RWPE1 (cell line): ENCODE results near the gene FES.
A peak's percentile ranks its signal among the peaks of the same experiment; 100 is the strongest.

Source experiments
- CTCF ChIA-PET: fragments of 350-600 bp; sonication (Branson Sonifier 250); formaldehyde crosslinking; extraction: SDS; loops from one replicate; lab custom pipeline; 2021; lab: Yijun Ruan, JAX
- POLR2A ChIA-PET: fragments of 400-600 bp; formaldehyde crosslinking; extraction: SDS; loops from one replicate; lab custom pipeline; 2020; ENCODE audit warnings: antibody characterized with exemption; ENCODE audit not compliant: low non-redundant PET; lab: Yijun Ruan, JAX
- DNase-seq: peaks from one replicate; pipeline ENCODE4 v3.0.0; 2012; ENCODE audit warnings: low spot score
- H3K27ac ChIP-seq: fragments of 450-650 bp; 2 replicates; pipeline ENCODE4 v1.5.1; 2017
- TF ChIP-seq, protein P1 (sequence below): fragments of 450-650 bp; conservative IDR thresholded peaks from 2 replicates; pipeline ENCODE4 v1.5.1; 2017; ENCODE audit warnings: low read depth, mild to moderate bottlenecking

FES gene

DNA sequence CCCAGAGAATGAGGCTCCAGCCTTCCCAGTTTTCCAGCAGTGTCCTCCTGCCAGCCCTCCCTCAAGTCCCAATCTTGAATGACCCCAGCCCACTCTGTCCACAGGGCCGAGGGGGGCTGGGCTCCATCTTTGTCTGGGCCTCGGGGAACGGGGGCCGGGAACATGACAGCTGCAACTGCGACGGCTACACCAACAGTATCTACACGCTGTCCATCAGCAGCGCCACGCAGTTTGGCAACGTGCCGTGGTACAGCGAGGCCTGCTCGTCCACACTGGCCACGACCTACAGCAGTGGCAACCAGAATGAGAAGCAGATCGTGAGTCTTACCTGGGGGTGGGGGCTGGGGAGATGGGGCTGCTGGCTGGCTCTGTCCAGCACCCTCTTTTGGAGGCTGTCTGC lies 5.6 kb upstream of the FES start:
- peak overlapping the region; percentile 3; the same call in 1 of the 2 replicates for H3K27ac ChIP-seq
- TF ChIP-seq, protein P1, sequence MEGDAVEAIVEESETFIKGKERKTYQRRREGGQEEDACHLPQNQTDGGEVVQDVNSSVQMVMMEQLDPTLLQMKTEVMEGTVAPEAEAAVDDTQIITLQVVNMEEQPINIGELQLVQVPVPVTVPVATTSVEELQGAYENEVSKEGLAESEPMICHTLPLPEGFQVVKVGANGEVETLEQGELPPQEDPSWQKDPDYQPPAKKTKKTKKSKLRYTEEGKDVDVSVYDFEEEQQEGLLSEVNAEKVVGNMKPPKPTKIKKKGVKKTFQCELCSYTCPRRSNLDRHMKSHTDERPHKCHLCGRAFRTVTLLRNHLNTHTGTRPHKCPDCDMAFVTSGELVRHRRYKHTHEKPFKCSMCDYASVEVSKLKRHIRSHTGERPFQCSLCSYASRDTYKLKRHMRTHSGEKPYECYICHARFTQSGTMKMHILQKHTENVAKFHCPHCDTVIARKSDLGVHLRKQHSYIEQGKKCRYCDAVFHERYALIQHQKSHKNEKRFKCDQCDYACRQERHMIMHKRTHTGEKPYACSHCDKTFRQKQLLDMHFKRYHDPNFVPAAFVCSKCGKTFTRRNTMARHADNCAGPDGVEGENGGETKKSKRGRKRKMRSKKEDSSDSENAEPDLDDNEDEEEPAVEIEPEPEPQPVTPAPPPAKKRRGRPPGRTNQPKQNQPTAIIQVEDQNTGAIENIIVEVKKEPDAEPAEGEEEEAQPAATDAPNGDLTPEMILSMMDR: no peak
- DNase-seq: no peak
- CTCF ChIA-PET: no interaction called here
- POLR2A ChIA-PET: no interaction called here

DNA sequence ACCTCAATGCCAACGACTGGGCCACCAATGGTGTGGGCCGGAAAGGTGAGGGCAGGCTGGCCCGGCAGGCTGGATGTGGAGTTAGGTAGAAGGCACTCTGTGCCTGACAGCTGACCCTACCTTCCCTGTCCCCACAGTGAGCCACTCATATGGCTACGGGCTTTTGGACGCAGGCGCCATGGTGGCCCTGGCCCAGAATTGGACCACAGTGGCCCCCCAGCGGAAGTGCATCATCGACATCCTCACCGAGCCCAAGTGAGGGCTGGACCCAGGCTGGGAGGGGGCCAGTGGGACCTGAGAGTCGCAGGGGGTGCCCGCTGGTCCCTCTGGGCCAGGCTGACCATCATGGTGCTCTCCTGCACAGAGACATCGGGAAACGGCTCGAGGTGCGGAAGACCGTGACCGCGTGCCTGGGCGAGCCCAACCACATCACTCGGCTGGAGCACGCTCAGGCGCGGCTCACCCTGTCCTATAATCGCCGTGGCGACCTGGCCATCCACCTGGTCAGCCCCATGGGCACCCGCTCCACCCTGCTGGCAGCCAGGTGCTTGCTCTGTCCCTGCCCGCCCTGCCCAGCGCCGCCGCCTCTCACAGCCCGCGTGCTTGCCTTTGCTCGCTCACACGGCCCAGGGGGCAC lies 4.5 kb upstream of the FES start:
- H3K27ac ChIP-seq: peak overlapping the region; percentile 3; the same call in 1 of the 2 replicates
- POLR2A ChIA-PET: no interaction called here
- DNase-seq: no peak
- TF ChIP-seq, protein P1: no peak
- CTCF ChIA-PET: no interaction called here

DNA sequence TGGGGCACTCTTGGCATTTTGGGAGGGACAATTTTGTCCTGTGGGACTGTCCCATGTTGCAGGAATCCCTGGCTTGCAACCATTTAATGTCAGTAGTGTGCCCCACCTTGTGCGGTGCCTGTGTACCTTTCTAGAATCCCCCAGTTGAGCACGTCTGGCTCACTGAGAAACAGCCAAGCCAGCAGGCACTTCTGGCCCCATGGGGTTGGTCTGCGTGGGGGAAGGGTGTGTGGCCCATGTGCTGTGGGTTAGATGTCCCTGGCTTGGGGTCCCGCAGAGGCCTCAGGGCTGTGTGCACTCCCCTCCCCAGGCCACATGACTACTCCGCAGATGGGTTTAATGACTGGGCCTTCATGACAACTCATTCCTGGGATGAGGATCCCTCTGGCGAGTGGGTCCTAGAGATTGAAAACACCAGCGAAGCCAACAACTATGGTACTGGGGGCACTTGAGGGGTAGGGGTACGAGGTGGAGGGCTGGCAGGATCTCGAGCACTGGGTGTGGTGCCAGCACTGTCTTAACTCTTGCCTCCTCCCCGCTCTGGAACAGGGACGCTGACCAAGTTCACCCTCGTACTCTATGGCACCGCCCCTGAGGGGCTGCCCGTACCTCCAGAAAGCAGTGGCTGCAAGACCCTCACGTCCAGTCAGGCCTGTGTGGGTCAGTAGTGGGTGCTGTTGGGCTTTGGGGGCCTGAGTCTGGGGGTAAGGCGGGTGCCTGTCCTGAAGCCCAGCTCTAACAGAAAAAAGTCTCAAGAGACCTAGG lies 3.7 kb upstream of the FES start:
- DNase-seq: no peak
- TF ChIP-seq, protein P1: no peak
- H3K27ac ChIP-seq: peak overlapping the region; percentile 52; the same call in 1 of the 2 replicates
- ChIA-PET POLR2A (no interaction called here), CTCF (interaction anchor here (1.1 kb wide), 1 partner anchor 233 kb away, joined by 3 read pairs; no protein-coding TSS in a partner anchor)

DNA sequence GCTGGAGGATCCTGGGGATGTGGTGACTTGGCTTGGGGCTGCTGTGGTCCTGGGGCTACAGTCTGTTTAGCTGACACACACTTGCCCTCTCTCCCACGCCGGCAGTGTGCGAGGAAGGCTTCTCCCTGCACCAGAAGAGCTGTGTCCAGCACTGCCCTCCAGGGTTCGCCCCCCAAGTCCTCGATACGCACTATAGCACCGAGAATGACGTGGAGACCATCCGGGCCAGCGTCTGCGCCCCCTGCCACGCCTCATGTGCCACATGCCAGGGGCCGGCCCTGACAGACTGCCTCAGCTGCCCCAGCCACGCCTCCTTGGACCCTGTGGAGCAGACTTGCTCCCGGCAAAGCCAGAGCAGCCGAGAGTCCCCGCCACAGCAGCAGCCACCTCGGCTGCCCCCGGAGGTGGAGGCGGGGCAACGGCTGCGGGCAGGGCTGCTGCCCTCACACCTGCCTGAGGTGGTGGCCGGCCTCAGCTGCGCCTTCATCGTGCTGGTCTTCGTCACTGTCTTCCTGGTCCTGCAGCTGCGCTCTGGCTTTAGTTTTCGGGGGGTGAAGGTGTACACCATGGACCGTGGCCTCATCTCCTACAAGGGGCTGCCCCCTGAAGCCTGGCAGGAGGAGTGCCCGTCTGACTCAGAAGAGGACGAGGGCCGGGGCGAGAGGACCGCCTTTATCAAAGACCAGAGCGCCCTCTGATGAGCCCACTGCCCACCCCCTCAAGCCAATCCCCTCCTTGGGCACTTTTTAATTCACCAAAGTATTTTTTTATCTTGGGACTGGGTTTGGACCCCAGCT lies 2.9 kb upstream of the FES start:
- peak overlapping the region; percentile 52 for H3K27ac ChIP-seq
- DNase-seq: no peak
- TF ChIP-seq, protein P1: no peak
- CTCF ChIA-PET: interaction anchor here (1.1 kb wide), 1 partner anchor 234 kb away, joined by 3 read pairs; no protein-coding TSS in a partner anchor
- POLR2A ChIA-PET: no interaction called here

GRCh38 chr15:90881978-90882721 lies 2.2 kb upstream of the FES start:
- peak overlapping the region; percentile 52 for H3K27ac ChIP-seq
- DNase-seq: no peak
- TF ChIP-seq, protein P1: no peak
- ChIA-PET CTCF (interaction anchor here (1.1 kb wide), 1 partner anchor 234 kb away, joined by 3 read pairs; no protein-coding TSS in a partner anchor), POLR2A (no interaction called here)
